Posterior vena cava (tissue), 2 donors: ENCODE data around the gene PMEPA1. TPM values are rescaled to one million over a fixed set of nuclear protein-coding genes. Genes with fewer than 3 reads are reported as not detected.
A peak's percentile ranks its signal among the peaks of the same experiment; 100 is the strongest.

ENCODE experiments used
- DNase-seq: peaks from one replicate; pipeline ENCODE4 v3.0.0-alpha.2; 2020; ENCODE audit warnings: low spot score
- intact Hi-C, 2 donors: fragments of 100-400 bp; cut with DNase I; formaldehyde crosslinking; loops; one replicate each; pipeline versions ENCODE4 v1.14.1 to v1.14.2; 2022 to 2023
- total RNA-seq, 2 donors: library from RNA; stranded (reverse); fragmentation: NEBNext Ultra II Directional; extraction: Animal tissue kit (Norgen Biotek cat#: 25700); gene quantifications; one replicate each; pipeline ENCODE4 v1.2.1, GENCODE V29; 2021
- donor health status: DM: yes; HTN: yes; CAD: no.
- donor health status: DM: yes; HTN: yes; CAD: no.

PMEPA1 gene
- total RNA-seq, 2 donors from 2014 or later, result 45.6 to 55.6 TPM

DNA sequence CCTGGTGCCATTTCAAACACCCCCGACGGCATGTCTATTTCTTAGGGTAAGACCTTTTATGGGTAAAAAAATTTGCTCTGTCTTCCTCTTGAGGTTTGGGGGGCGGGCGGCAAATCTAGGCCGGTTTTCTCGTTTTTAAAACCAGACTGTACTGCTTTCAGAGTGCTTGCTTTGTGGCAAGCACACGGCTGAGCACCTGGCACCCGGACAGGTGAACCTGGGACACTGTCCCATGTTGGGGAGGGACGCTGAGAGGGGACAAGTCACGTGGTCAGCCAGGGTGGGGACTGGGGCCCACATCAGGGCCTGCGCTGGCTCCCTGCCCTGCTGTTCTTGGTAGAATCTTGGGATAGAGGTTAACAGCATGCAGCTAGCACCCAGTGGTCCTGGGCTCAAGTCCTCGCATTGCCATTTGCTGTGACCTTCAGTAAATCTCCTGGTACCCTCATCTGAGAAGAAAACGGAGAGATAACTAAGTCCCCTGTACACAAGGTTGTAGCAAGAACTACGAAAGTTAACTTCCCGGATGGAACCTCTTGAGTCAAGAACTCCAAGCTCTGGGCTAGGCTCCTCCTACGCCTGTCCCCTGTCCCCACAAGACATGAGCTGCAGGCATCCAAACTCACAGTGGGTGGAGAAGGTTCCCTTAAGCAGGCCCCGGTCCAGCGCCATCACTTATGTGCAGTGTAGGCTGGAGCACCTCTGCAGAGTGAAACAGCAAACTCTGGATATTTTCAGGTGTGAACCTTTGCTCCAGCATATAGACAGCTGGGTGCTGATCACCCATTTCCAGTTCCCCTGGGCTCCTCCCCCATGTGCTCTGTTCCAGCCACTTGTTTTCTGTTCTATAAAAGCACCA is 41.7 kb downstream of the PMEPA1 start:
- DNase-seq, result no peak
- intact Hi-C loops, result no loop called here

GRCh38 chr20:57667388-57667787 is 42.4 kb downstream of the PMEPA1 start:
- intact Hi-C loops, result no loop called here
- no peak for DNase-seq

DNA sequence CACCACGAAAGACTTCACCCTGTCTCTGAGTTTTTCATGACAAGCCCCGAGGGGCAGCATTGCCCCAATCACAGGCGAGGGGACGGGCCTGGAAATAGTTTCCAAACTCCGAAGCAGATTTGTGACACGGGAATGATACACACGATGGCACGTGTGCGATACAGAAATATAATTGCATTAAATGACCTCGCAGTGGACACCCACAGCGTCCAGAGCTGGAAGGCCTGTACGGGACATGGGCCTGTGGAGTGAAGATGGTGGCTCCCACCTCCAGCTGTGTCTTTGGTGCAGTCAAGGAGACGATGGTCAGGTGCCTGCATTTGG is 43.0 kb downstream of the PMEPA1 start:
- DNase-seq, result no peak
- intact Hi-C loops, result no loop called here

GRCh38 chr20:57666106-57666833 is 43.5 kb downstream of the PMEPA1 start:
- no peak for DNase-seq
- intact Hi-C loops, result no loop called here

GRCh38 chr20:57665589-57665971 is 44.2 kb downstream of the PMEPA1 start:
- intact Hi-C loops, result no loop called here
- peak; percentile 40 for DNase-seq

GRCh38 chr20:57664924-57665588 is 44.8 kb downstream of the PMEPA1 start:
- intact Hi-C loops, result no loop called here
- DNase-seq, result peak; percentile 69

- intact Hi-C loops, result no loop called here
- peak; percentile 77 for DNase-seq
These were observed 45.3 kb downstream of the PMEPA1 start for GRCh38 chr20:57664476-57664875.

- peak; percentile 67 for DNase-seq
- intact Hi-C loops, result no loop called here
These were observed 45.9 kb downstream of the PMEPA1 start for GRCh38 chr20:57663681-57664451.

- intact Hi-C loops, result no loop called here
These were observed 46.6 kb downstream of the PMEPA1 start for GRCh38 chr20:57663241-57663640.

GRCh38 chr20:57662456-57663240 is 47.2 kb downstream of the PMEPA1 start:
- intact Hi-C loops, result no loop called here
- DNase-seq, result peak; percentile 69

More at GRCh38 chr20:57663241-57663640, 46.6 kb downstream of the PMEPA1 start:
- DNase-seq, result peak; percentile 70

DNA sequence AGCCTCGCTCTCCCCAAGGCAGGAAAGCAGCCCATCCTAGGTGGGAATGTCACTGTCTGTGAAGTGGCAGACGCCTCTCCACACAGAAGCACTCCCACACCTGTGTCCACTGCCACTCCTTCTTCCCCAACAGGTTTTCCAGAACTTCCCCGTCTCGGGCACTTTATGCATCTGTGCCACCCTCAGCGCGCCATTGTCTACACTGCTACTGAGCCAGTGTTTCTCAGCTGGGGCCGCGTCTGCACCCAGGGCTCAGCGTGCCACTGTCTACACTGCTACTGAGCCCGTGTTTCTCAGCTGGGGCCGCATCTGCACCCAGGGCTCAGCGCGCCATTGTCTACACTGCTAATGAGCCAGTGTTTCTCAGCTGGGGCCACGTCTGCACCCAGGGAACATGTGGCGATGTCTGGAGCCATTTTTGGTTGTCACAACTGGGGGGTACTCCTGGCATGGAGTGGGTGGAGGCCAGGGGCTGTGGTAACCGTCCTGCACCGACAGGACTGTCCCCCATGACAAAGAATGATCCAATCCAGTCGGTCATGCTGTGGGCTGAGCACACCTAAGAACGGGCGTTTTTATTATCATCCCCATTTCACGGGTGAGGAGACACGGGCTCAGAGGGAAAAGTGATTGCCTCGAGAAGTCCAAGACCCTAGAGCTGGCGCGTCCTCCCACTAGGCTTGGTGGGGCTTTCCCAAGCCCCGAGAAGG is 47.9 kb downstream of the PMEPA1 start:
- peak; percentile 58 for DNase-seq
- intact Hi-C loops, result no loop called here

- DNase-seq, result peak; percentile 70
- intact Hi-C loops, result no loop called here
These were observed 48.7 kb downstream of the PMEPA1 start for GRCh38 chr20:57660922-57661745.

DNA sequence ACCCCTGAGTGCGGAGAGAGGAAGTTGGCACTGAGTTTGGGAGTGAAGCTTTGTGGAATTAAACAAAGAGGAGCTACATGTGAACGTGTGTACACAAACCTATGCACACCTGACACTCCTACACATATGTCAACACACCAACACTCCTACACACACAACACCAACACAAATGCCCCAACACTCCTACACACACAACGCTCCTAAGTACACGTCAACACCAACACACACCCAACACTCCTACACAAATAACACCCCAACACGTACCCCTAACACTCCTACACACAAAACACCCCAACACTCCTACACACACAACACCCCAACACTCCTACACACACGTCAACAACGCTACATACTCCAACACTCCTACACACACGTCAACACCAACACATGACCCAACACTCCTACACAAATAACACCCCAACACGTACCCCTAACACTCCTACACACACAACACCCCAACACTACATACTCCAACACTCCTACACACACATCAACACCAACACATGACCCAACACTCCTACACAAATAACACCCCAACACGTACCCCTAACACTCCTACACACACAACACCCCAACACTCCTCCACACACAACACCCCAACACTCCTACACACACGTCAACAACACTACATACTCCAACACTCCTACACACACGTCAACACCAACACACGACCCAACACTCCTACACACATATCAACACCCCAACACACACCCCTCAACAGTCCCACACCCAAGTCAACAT is 49.5 kb downstream of the PMEPA1 start:
- no peak for DNase-seq
- intact Hi-C loops, result no loop called here

DNA sequence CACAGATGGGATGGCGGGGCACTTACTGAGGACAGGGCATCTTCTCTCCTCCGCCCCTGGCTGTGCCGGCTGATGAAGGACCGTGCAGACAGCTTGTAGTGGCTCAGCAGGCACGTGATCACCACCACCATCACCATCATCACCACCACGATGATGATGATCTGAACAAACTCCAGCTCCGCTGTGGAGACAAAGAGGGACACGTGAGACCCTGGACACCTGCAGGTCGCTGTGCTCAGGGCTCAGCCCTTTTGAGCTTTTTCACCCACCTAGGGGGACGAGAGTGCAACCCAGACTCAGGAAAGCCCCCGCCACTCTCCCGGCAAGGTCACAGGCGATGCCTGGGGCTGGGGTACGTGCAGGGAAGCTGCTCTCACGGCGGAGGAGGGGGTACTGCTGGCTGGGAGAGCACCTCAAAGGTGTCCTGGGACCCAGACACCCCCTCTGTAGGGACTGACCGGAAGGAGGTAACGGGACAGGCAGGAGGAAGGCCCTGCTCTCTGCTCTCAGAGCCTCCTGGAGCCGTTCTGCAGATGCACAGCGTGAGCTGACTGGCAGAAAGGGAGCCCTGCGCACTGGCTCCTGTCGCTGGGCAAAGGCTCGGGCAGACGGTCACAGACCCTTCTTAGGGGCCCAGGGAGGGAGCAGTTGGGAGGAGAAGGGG is 50.2 kb downstream of the PMEPA1 start:
- intact Hi-C loops, result no loop called here
- DNase-seq, result peak; percentile 71

- intact Hi-C loops, result no loop called here
- DNase-seq, result peak; percentile 77
These were observed 50.8 kb downstream of the PMEPA1 start for GRCh38 chr20:57658833-57659516.

DNA sequence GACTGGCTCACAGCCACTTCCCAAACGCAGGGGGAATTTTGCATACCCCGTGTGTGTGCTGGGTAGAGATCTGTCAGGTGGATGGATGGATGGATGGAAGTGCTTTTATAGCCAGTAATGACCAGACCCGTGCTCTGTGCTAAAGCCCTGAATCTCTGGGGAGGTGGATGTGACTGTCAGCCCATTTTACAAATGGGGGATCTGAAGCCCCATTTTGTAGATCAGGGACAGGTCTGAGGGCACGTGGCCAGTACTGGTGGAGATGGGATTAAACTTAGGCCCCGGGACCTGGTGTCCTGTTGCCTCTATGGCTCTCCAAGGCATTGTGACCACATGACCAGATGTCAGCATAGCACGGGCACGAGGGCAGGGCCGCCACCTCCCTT is 51.4 kb downstream of the PMEPA1 start:
- no peak for DNase-seq
- intact Hi-C loops, result no loop called here
